Pancreas (tissue), 10 donors: Measurements from ENCODE around the gene LATS2. TPM values are rescaled to one million over a fixed set of nuclear protein-coding genes. Genes with fewer than 3 reads are reported as not detected.

Source experiments
- ATAC-seq, 4 donors: fragments of 200-7000 bp; cut with Tn5 transposase; one replicate each; pipeline versions ENCODE4 v1.8.0 to v1.9.1; 2020; ENCODE audit warnings: mild to moderate bottlenecking in 4 of 4, moderate library complexity in 4 of 4
- DNase-seq, 6 donors: peaks; one replicate each; pipeline ENCODE4 v3.0.0-alpha.2; 2020
- FAIRE-seq: peaks from 2 replicates; lab custom pipeline; 2012; peaks lifted over from hg19 to GRCh38; lab: Jason Lieb, UNC
- H3K27ac ChIP-seq, 4 donors: fragments of 200-600 bp; sonication (generic); 1 replicate in 3 of 4; 2 replicates in 1 of 4; pipeline versions ENCODE4 v1.5.0 to v1.8.0; 2020
- H3K27me3 ChIP-seq, 4 donors: fragments of 200-600 bp; one replicate each; pipeline ENCODE4 v1.8.0; 2021
- H3K36me3 ChIP-seq, 3 donors: fragments of 200-600 bp; sonication (generic) in 1 of 3; one replicate each; pipeline versions ENCODE4 v1.5.0 to v1.8.0; 2020 to 2021
- H3K4me1 ChIP-seq, 3 donors: fragments of 200-600 bp; one replicate each; pipeline ENCODE4 v1.8.0; 2021
- H3K4me3 ChIP-seq, 4 donors: fragments of 200-600 bp; sonication (generic) in 2 of 4; one replicate each; pipeline versions ENCODE4 v1.5.0 to v1.8.0; 2020 to 2021
- H3K9me3 ChIP-seq, 4 donors: fragments of 200-600 bp; one replicate each; pipeline ENCODE4 v1.8.0; 2021
- WGBS, 2 donors: extraction: QIAGEN DNeasy Blood & Tissue Kit; methylation state at CpG; one replicate each; pipeline ENCODE4 v1.1.7; 2013; 5-methylcytosine and 5-hydroxymethylcytosine counted together
- intact Hi-C, 3 donors: fragments of 100-400 bp; cut with DNase I; formaldehyde crosslinking; loops; one replicate each; pipeline versions ENCODE4 v1.11.1 to v1.14.2; 2022
- polyA plus RNA-seq, 2 donors: library from polyadenylated mRNA; stranded (reverse); fragments of 200-250 nt; gene quantifications; one replicate each; pipeline ENCODE4 v1.2.3, GENCODE V29; 2013
- total RNA-seq, 6 donors: library from RNA; stranded (reverse); fragmentation: NEBNext Ultra II Directional in 4 of 6; extraction: Animal tissue kit (Norgen Biotek cat#: 25700) in 4 of 6; gene quantifications; one replicate each; pipeline versions ENCODE4 v1.2.1 to v1.2.4, GENCODE V29; 2021 to 2023
- TF ChIP-seq, protein P1 (sequence below), 4 donors: fragments of 200-600 bp; sonication (generic) in 3 of 4; IDR thresholded peaks; one replicate each; pipeline versions ENCODE4 v1.5.0 to v1.8.0; 2021; ENCODE audit warnings: antibody characterized with exemption in 4 of 4
- donor health status: healthy with polysubstance abuse.
- donor health status: DM: no; HTN: no; CAD: no; lungs with moderate emphysema.
- donor health status: DM: no; HTN: no; CAD: no.
- donor health status: control.
- donor health status: control.
- donor health status: Bipolar disorder and iron deficiency.
- donor health status: DM: yes; HTN: yes; CAD: no.
- donor health status: DM: no; HTN: no; CAD: no.
- donor health status: DM: no; HTN: no; CAD: no.
- donor health status: DM: yes; HTN: yes; CAD: no.

LATS2 gene
- total and polyA plus RNA-seq, 8 donors, result 3.8 to 12.5 (median 7.1) TPM

DNA sequence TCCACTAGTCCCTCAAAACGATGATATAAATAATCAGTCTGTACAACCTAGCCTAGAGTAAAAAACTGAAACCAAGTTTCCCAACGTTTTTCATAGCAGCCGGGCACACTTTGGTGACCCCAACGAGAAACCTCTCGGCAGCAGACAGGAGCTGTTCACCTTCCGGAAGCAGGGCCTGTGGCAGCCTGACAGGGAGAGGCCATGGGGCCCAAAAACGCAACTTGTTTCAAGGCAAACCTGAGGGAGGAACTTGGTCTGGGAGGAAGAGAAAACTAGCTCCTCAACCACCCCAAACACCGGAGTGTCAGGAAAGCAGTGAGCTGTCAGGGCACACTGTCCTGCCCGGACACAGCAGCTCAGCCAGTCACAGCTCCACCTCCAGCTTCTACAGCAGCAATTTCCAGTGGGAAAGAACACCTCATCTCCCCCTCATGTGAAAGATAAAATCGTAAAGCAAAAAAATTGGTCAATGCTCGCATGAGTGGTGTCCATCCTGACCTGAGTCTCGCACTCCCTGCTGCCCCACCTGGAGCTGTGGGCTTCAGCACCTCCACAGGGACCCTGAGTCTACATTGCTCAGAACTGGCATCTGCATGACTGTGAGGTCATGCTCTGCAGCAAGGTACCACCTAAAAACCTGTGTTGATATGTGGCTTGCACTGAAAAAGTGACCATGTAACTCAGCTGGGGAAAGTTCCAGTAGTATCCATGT is 40.6 kb upstream of the LATS2 start:
- H3K36me3 ChIP-seq, result no peaks in the 10 kb centered on the region
- no peaks in the 10 kb centered on the region for H3K27me3 ChIP-seq
- TF ChIP-seq, protein P1, sequence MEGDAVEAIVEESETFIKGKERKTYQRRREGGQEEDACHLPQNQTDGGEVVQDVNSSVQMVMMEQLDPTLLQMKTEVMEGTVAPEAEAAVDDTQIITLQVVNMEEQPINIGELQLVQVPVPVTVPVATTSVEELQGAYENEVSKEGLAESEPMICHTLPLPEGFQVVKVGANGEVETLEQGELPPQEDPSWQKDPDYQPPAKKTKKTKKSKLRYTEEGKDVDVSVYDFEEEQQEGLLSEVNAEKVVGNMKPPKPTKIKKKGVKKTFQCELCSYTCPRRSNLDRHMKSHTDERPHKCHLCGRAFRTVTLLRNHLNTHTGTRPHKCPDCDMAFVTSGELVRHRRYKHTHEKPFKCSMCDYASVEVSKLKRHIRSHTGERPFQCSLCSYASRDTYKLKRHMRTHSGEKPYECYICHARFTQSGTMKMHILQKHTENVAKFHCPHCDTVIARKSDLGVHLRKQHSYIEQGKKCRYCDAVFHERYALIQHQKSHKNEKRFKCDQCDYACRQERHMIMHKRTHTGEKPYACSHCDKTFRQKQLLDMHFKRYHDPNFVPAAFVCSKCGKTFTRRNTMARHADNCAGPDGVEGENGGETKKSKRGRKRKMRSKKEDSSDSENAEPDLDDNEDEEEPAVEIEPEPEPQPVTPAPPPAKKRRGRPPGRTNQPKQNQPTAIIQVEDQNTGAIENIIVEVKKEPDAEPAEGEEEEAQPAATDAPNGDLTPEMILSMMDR (IDR thresholded peaks at IDR 0.05), result no peak
- intact Hi-C loops, result no loop called here
- ATAC-seq (no peak), FAIRE-seq (no peak), DNase-seq (no peak)
- H3K4me3 ChIP-seq, result no peak overlapping the region
- no peak overlapping the region for H3K27ac ChIP-seq
- H3K9me3 ChIP-seq, result no peaks in the 10 kb centered on the region
- no peaks in the 10 kb centered on the region for H3K4me1 ChIP-seq
- WGBS, 2 donors, result 72 to 79% methylated on average over 12 of the region's 12 CpGs

DNA sequence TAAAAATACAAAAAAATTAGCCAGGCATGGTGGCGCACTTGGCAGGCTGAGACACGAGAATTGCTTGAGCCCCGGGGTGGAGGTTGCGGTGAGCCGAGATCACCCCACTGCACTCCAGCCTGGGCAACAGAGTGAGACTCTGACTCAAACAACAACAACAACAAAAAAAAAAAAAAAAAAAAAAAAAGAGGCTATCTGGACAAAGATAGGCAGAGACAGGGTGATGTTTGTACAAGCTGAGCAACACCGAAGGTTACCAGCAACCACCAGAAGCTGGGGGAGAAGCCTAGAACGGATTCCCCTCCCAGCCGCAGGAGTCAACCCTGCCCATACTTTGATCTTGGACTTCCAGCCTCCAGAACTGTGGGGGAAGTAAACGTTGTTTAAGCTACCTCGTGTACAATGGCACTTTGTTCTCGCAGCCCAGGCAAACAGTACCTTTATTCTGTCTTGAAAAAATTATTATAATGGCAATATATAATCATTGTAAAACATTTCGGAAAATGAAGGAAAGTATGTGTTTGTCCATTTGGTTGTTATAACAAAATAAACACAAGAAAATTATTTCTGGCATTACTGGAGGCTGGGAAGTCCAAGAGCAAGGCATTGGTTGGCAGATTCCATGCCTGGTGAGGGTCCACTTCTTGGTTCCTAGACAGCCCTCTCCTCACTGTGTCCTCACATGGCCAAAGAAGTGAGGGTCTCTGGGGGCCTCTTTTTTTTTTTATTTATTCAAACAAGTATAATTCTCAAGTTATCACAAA is 39.8 kb upstream of the LATS2 start:
- ATAC-seq, result no peak
- TF ChIP-seq, protein P1 (IDR thresholded peaks at IDR 0.05), result no peak
- no peak for FAIRE-seq
- Histone ChIP-seq H3K27me3 (no peaks in the 10 kb centered on the region), H3K4me1 (no peaks in the 10 kb centered on the region), H3K27ac (no peak overlapping the region), H3K9me3 (no peaks in the 10 kb centered on the region), H3K36me3 (no peaks in the 10 kb centered on the region), H3K4me3 (no peak overlapping the region)
- 59 to 68% methylated on average over 12 of the region's 12 CpGs for WGBS, 2 donors
- DNase-seq, result no peak
- intact Hi-C loops, result no loop called here

GRCh38 chr13:21100211-21100610 is 38.8 kb upstream of the LATS2 start:
- Histone ChIP-seq H3K27ac (no peak overlapping the region), H3K9me3 (no peaks in the 10 kb centered on the region), H3K4me1 (no peaks in the 10 kb centered on the region), H3K27me3 (no peaks in the 10 kb centered on the region), H3K36me3 (no peaks in the 10 kb centered on the region), H3K4me3 (no peak overlapping the region)
- TF ChIP-seq, protein P1 (IDR thresholded peaks at IDR 0.05), result no peak
- intact Hi-C loops, result no loop called here
- WGBS, 2 donors, result 79 to 86% methylated on average over 7 of the region's 7 CpGs
- DNase-seq (no peak), FAIRE-seq (no peak), ATAC-seq (no peak)

- no peak for FAIRE-seq
- Histone ChIP-seq H3K36me3 (no peaks in the 10 kb centered on the region), H3K27me3 (no peaks in the 10 kb centered on the region), H3K4me1 (no peaks in the 10 kb centered on the region), H3K27ac (no peak overlapping the region), H3K4me3 (no peak overlapping the region), H3K9me3 (no peaks in the 10 kb centered on the region)
- WGBS, 2 donors, result 53 to 79% methylated on average over 1 of the region's 1 CpG
- TF ChIP-seq, protein P1 (IDR thresholded peaks at IDR 0.05), result no peak
- no peak for DNase-seq
- no peak for ATAC-seq
- intact Hi-C loops, result no loop called here
Measured at GRCh38 chr13:21095311-21095710, 33.9 kb upstream of the LATS2 start.

DNA sequence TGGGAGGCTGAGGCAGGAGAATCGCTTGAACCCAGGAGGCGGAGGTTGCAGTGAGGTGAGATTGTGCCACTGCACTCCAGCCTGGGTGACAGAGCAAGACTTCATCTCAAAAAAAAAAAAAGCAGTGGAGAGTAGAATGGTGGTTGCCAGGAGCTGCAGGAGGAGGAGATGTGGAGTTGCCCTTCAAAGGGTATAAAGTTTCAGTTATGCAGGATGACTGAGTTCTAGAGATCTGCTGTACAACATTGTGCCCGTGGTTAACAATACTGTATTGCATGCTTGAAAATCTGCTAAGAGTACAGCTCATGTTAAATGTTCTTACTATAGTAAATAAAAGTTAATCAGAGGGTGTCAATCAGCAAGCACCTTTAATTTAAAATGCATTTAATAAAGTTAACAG is 28.4 kb upstream of the LATS2 start:
- intact Hi-C loops, result no loop called here
- Histone ChIP-seq H3K4me1 (no peaks in the 10 kb centered on the region), H3K9me3 (no peaks in the 10 kb centered on the region), H3K36me3 (no peaks in the 10 kb centered on the region), H3K4me3 (no peak overlapping the region), H3K27me3 (no peaks in the 10 kb centered on the region), H3K27ac (no peak overlapping the region)
- no peak for FAIRE-seq
- TF ChIP-seq, protein P1 (IDR thresholded peaks at IDR 0.05), result no peak
- no peak for DNase-seq
- ATAC-seq, result no peak
- 68 to 82% methylated on average over 3 of the region's 3 CpGs for WGBS, 2 donors
